Transverse colon (tissue), 3 donors: ENCODE data around the gene GATA5.

Experiments
- CTCF ChIP-seq, 5 experiments: fragments of 200-600 bp in 3 of 5; fragments of 450-650 bp in 2 of 5; sonication (generic) in 3 of 5; IDR thresholded peaks; 1 replicate in 2 of 5; 2 replicates in 3 of 5; pipeline ENCODE4 v1.5.1; 2016 to 2017; ENCODE audit warnings: antibody characterized with exemption in 5 of 5, inconsistent platforms in 3 of 5, mild to moderate bottlenecking in 2 of 5, moderate library complexity in 1 of 5
- POLR2A ChIP-seq: fragments of 450-650 bp; IDR thresholded peaks from one replicate; pipeline ENCODE4 v1.6.1; 2016; ENCODE audit warnings: antibody characterized with exemption, mild to moderate bottlenecking, moderate library complexity

- TF ChIP-seq POLR2A (no peak), CTCF (IDR thresholded peaks at IDR 0.05) (no peak)
Observed at GRCh38 chr20:62446888-62447869, 28.6 kb downstream of the GATA5 start.
